H7 (cell line): Measurements from ENCODE around the gene CARD18. TPM values are rescaled to one million over a fixed set of nuclear protein-coding genes. Genes with fewer than 3 reads are reported as not detected.

Source experiments
- DNase-seq: peaks from one replicate; pipeline ENCODE4 v3.0.0; 2012
- H3K27me3 ChIP-seq: 2 replicates; pipeline ENCODE4 v1.6.0; 2011; ENCODE audit warnings: mild to moderate bottlenecking, low read length; ENCODE audit not compliant: control insufficient read depth, insufficient read depth
- H3K36me3 ChIP-seq: replicated peaks from 2 replicates; pipeline ENCODE4 v1.5.1; 2011; ENCODE audit warnings: low read length; ENCODE audit not compliant: control insufficient read depth, insufficient read depth
- H3K4me3 ChIP-seq: 2 replicates; pipeline ENCODE4 v1.5.1; 2011; ENCODE audit warnings: low read depth, mild to moderate bottlenecking, control low read depth, low read length, moderate library complexity; ENCODE audit not compliant: insufficient read depth
- total RNA-seq: library from RNA; depleted of rRNA; stranded (reverse); fragments of >200 nt; shearing (Covaris generic); gene quantifications from 2 replicates; pipeline ENCODE4 v1.2.3, GENCODE V29; 2014; rRNA removed

Gene CARD18, protein sequence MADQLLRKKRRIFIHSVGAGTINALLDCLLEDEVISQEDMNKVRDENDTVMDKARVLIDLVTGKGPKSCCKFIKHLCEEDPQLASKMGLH
- total RNA-seq, result not detected in 2 replicates

DNA sequence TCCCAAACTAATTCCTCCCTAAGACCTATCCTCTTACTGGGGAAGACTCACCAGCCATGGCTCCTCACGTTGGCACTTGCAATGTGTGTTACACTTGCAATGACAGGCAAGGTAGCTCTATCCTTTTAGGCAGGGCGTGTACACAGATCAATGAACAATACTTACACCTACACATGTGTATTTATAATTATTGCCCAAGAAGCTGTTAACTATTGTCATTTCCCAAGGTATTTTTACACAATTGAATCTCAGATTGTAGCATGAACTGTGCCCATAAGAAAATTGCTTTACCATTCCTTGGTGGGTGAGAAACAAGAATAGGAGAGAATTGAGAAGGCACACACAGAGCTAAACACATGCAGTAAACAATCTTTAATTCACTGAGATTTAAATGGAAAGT is at the start of gene CARD18:
TSS of gene CARD18 (minus strand) at position 101 of the 400 bp plus-strand sequence. CDS start at position 58, 43 bp downstream.
- no peak for DNase-seq
- H3K4me3 ChIP-seq, result no peak within 1 kb of the TSS
- H3K36me3 ChIP-seq, result no peaks in the 10 kb centered on the region
- H3K27me3 ChIP-seq, result no peaks in the 10 kb centered on the region

DNA sequence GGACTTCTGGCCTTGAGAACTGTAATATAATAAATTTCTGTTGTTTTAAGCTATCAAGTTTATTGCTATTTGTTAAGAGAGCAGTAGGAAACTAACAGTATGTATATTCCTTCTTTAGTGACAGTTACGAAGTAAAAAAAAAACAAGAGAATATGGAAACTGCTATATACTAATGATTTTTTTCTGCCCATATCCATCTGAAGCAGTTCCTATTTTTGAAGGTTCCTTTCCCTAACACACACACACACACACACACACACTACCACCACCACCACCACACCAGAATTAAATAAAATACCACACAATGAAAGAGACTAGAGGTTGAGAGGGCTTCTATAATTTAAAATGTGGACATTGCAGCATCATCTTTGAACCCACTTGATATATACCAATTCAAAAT is 44.4 kb upstream of the CARD18 start:
- Histone ChIP-seq H3K36me3 (no peaks in the 10 kb centered on the region), H3K4me3 (no peak overlapping the region), H3K27me3 (no peaks in the 10 kb centered on the region)
- DNase-seq, result no peak

DNA sequence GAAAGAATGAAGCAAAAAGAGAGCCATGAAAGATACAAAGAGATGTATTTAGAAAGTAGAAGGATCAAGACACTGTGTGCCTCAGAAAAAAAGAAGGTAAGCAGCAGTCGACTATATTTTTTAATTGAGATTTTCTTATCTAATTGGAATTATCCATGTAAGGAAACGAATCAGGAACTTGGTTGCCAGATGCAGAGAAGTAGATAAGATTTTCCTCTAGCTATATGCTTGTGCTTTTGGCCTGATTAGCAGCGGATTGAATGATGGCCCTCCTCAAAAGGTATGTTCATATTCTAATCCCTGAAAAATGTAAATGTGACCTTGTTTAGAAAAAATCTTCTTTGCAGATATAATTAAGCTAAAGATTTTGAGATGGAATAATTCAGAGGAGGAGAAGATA is 43.9 kb upstream of the CARD18 start:
- no peaks in the 10 kb centered on the region for H3K36me3 ChIP-seq
- no peak for DNase-seq
- H3K27me3 ChIP-seq, result no peaks in the 10 kb centered on the region
- H3K4me3 ChIP-seq, result no peak overlapping the region

DNA sequence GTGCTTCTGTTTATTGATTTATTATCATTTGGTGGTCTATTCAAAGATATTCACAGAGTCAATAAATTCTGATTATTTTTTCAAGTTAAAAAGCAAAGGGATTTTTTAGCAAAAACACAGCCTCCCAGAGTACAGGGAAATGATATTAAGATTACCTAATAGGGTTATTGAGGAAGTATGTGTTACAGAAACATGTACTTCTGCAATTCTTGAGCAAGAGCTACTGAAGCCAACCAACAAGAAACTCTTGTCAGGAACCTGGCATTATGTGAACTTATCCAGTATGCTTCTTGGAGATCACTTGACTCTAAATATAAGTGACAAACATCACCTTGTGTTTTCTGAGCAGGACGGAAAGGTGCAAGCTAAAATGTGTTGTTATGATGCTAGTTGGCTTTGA is 42.0 kb upstream of the CARD18 start:
- no peaks in the 10 kb centered on the region for H3K36me3 ChIP-seq
- no peak for DNase-seq
- no peaks in the 10 kb centered on the region for H3K27me3 ChIP-seq
- H3K4me3 ChIP-seq, result no peak overlapping the region

DNA sequence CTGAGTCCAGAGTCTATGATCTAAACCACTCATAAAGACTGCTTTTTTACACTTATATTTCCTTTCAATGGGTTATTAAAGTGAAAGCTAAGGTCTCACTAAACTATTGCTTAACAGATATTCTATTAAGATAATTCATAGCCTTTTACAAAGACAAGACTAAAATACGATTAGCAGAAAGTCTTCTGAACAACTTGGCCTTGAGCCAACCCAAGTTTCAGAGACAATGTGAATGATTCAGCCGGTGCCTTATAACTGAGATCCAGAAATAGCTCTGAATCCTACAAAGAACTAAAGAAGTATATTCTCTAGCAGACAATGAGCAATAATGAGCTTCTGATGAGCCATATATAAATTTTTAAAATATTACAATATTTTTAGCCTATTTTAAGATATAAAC is 41.5 kb upstream of the CARD18 start:
- no peaks in the 10 kb centered on the region for H3K36me3 ChIP-seq
- H3K4me3 ChIP-seq, result no peak overlapping the region
- H3K27me3 ChIP-seq, result no peaks in the 10 kb centered on the region
- DNase-seq, result no peak

DNA sequence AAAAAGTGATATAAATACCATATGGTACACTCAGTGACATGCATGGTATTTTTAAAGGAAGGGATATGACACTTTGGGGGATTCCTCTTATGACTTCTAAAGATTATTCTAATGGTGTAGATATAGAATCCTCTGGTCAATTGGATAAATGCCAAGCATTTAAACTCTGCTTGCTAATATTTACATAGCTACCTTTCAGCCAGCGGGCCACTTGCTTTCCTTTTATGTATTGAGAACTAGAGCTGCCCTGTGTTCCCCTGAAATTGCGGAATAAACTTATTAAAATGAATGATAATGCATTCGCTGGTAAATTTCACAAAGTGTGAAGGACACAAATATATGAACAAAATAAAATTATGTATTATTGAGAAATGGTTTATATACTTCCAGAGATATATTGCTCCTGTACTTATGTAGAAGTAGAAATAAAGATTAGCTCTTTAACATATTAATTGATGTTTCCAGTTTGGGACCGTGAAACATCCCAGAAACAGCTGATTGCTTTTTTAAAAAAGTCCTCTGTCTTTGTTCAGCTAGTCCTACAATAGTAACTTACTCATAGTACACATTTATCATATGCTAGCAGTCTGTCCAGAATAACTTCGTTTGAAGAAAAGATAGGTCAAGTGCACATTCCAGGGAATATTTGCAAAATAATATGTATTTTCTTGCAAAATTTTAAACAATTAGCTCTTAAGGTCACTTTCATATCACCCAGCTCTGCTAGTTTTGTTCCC is 40.1 kb upstream of the CARD18 start:
- no peak overlapping the region for H3K4me3 ChIP-seq
- no peak for DNase-seq
- H3K36me3 ChIP-seq, result no peaks in the 10 kb centered on the region
- H3K27me3 ChIP-seq, result no peaks in the 10 kb centered on the region

DNA sequence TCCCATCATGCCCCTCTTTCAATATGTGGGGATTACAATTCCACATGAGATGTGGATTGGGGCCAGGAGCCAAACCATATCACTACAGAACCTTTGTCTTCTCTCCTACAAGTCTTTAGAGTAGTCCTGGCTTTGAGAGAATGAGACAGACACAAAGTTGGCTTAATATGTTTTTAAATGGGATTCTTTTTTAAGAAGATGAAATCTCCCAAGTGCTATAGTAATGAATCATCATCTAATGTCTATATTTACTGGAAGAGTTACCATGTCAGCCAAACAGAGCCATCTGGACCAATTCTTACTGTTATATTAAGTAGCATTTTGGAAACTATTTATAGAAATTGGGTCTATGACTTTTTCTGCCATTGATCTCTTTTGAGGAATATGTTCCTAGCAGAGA is 38.1 kb upstream of the CARD18 start:
- DNase-seq, result no peak
- Histone ChIP-seq H3K36me3 (no peaks in the 10 kb centered on the region), H3K27me3 (no peaks in the 10 kb centered on the region), H3K4me3 (no peak overlapping the region)

DNA sequence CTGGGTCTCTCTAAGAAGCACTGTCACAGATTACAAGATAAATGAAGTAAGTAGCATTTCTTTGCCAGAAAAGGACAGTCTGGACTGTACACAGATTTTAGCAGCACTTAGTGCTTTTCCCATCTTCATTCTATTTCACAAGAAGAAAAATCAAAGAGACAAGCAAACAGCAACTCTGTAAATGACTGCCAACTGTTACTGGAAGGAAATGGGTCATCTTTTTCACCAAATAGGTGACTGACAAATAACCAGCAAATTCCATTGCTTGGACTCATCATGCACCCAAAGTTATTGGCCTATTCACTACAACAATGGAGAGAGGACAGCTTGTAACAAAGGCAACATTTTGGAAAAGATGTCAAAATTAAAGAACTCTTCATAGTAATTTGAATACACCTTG is 28.9 kb upstream of the CARD18 start:
- no peaks in the 10 kb centered on the region for H3K27me3 ChIP-seq
- no peak overlapping the region for H3K4me3 ChIP-seq
- DNase-seq, result no peak
- H3K36me3 ChIP-seq, result no peaks in the 10 kb centered on the region

DNA sequence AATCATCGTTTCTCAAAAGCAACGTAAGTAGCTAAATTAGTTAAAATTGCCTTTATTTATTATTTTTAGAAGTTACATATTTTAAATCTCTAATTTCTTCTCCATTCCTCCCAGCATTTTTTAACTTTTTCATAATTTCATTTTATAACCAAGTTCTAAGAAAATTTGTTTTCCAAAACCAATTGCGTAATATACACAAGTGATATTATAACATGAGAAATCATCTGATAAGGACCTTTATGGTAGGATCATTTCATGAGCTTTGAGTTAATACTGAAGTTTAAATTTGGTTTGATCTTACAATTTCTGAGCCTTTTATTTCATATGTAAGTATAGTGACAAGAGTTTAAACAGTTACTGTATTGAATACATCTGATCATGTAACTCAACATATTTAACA is 27.7 kb upstream of the CARD18 start:
- Histone ChIP-seq H3K4me3 (no peak overlapping the region), H3K36me3 (no peaks in the 10 kb centered on the region), H3K27me3 (no peaks in the 10 kb centered on the region)
- no peak for DNase-seq

DNA sequence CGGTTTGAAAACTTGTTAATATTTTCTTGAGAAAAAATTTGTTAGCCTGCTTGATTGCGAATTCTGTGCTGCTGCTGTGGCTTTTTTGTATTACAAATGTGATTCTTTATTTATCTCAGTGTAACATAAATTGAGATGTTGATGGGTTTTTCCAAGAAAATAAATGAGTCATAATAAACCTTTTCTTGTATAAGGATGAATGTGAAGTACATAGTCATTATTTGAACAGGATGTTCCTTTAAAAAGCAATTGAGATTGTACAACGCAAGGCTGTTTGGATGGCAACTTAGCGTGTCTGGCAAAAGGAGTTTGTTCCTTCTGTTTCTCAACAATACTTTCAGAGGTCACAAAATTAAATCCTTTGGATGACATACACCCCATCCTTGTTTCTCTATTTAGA is 24.6 kb upstream of the CARD18 start:
- Histone ChIP-seq H3K36me3 (no peaks in the 10 kb centered on the region), H3K4me3 (no peak overlapping the region), H3K27me3 (no peaks in the 10 kb centered on the region)
- DNase-seq, result no peak

DNA sequence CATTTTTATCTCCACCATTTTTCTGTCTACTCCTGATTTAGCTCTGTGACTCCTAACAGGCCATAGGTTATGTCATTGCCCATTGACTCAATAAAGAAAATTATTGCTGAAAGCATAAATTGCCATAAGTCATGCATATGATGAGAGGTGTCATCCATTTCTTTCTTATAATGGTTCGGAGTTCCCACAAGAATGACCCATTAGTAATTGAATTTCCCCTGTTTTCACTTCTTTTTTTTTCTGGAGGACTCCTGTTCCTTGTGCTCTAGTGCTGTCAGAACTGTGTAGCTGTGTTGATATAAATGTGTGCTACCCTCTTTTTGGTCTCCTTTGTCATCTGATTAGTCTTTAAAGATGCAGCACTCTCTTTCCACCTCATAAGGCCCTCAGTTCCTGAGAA is 22.9 kb upstream of the CARD18 start:
- Histone ChIP-seq H3K4me3 (no peak overlapping the region), H3K27me3 (no peaks in the 10 kb centered on the region), H3K36me3 (no peaks in the 10 kb centered on the region)
- no peak for DNase-seq

DNA sequence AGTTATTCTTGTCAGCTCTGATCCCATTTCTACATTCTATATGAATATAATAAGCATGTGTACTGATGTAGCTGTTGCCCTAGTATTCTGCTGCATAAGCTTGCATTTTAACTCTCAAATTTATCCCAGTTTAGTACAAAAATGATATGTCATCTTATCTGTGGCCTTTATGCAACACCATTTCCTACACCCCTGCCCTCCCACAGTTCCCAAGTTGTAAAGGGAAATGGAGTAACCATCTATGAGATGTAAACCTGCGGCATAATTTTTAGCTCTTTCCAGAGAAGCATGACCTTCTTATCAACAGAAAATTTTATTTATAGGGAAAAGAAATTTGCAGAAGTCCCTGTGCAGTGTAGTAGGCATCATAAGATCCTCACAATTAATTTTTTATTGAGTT is 18.9 kb upstream of the CARD18 start:
- no peak for DNase-seq
- no peaks in the 10 kb centered on the region for H3K36me3 ChIP-seq

DNA sequence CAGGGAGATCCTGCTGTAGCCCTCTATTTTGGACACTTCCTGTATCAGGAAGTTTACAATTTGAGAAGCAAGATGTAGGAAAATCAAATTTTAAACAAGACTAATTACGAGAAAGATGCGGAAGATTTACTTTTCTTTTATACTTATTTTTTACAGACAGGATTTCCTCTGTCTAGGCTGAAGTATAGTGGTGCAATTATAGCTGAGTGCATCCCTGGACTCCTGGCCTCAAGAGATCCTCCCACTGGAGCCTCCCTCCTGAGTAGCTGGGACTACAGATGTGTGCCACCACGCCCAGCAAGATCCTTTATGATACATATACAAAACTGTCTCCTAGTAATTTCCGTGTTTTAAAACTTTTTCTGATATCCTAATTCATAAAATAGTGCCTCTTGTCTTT is 17.2 kb upstream of the CARD18 start:
- H3K27me3 ChIP-seq, result no peaks in the 10 kb centered on the region
- H3K4me3 ChIP-seq, result no peak overlapping the region
- H3K36me3 ChIP-seq, result no peaks in the 10 kb centered on the region
- DNase-seq, result no peak

More for the DNA sequence above, 18.9 kb upstream of the CARD18 start:
- H3K4me3 ChIP-seq, result no peak overlapping the region
- H3K27me3 ChIP-seq, result no peaks in the 10 kb centered on the region

DNA sequence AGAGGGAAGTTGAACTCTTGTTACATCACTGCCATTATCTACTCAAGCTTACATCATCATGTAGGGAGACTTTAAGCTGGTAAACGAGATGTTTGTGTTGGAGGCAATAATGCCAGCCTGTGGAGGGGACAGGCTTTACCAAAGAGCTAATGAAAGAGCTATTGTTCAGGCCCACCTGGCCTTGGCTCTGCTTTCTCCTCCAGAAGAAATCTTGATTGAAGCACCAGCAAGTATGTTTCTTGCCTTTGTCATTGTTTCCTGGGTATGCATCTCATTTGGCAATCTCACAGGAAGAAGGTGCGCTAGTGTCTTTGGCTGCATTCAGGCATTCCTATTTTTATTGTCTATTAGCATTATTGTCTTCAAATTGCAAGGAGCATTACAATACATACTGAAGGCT is 16.7 kb upstream of the CARD18 start:
- no peak for DNase-seq
- no peaks in the 10 kb centered on the region for H3K27me3 ChIP-seq
- no peaks in the 10 kb centered on the region for H3K36me3 ChIP-seq
- no peak overlapping the region for H3K4me3 ChIP-seq

DNA sequence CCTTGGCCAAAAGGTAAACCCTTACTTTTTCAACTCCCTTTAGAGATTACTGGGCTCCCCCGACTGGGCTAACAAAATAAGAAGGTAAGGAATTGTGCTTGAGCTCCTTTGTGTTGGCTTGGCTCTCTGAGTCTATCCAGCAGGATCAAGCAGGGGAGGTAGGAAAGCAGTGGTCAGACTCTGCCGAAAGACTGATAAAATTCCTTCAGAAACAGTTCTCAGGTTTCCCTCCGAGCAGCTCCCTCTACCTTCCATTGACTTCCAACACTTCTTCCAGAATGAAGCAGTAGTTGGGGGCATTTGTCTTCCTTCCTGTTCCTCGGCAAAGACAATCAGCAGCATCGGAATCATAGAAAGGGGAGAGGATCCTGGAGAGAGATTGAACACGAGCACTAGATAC is 16.1 kb upstream of the CARD18 start:
- H3K4me3 ChIP-seq, result no peak overlapping the region
- H3K27me3 ChIP-seq, result no peaks in the 10 kb centered on the region
- DNase-seq, result no peak
- H3K36me3 ChIP-seq, result no peaks in the 10 kb centered on the region

DNA sequence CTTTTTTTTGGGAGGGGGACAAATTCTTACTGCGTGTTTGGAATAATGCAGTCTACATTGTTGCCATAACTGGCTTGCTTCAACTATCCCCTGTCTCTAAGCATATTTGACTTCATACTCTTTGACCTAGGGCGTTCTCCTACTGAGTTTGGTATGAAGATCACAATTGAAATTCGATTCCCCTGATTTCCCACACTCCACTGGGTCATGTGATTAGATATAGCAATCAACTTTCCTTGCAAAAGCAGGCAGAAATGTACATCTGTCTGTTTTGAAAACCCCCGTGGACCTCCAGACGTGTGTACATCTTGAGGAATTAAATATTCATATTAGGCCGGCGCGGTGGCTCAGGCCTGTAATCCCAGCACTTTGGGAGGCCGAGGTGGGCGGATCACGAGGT is 13.8 kb upstream of the CARD18 start:
- H3K4me3 ChIP-seq, result no peak overlapping the region
- no peaks in the 10 kb centered on the region for H3K36me3 ChIP-seq
- no peak for DNase-seq
- H3K27me3 ChIP-seq, result no peaks in the 10 kb centered on the region
